HCT116 (cell line): Measurements from ENCODE around the gene DDX1. TPM values are rescaled to one million over a fixed set of nuclear protein-coding genes. Genes with fewer than 3 reads are reported as not detected.

ENCODE experiments used
- ATAC-seq: fragments of 200-7000 bp; cut with Tn5 transposase; 2 replicates; pipeline ENCODE4 v1.9.1; 2020; ENCODE audit warnings: mild to moderate bottlenecking, moderate library complexity
- BruUV-seq: library from RNA; stranded (reverse); fragments of 400-500 nt; replicated peaks from 2 replicates; lab custom pipeline; 2021; lab: Mats Ljungman, UMichigan
- CTCF ChIA-PET: fragments of 300-600 bp; sonication (Branson Sonifier 250); formaldehyde crosslinking; loops from one replicate; lab custom pipeline; 2021; ENCODE audit warnings: antibody characterized with exemption; lab: Charles Lee
- POLR2A ChIA-PET: fragments of 300-600, 350-600 bp; sonication (Branson Sonifier 250); formaldehyde crosslinking; loops from one replicate; lab custom pipeline; 2021; ENCODE audit warnings: antibody characterized with exemption; lab: Charles Lee
- RAD21 ChIA-PET, 2 experiments: fragments of 300-600 bp; sonication (Branson Sonifier 250); formaldehyde crosslinking; loops; one replicate each; lab custom pipeline; 2023; ENCODE audit warnings: low total read pairs in 2 of 2; ENCODE audit not compliant: uncharacterized antibody in 2 of 2, unreplicated experiment in 2 of 2, low non-redundant PET in 1 of 2; lab: Charles Lee
- DNase-seq: peaks from one replicate; pipeline ENCODE4 v3.0.0-alpha.2; 2010; ENCODE audit warnings: low read depth, low spot score
- H2AFZ ChIP-seq: fragments of 200-600 bp; shearing (Covaris generic), sonication (generic); 2 replicates; pipeline ENCODE4 v1.6.1; 2017; ENCODE audit warnings: low read depth, mixed run types, mixed read lengths, antibody characterized with exemption, low read length; ENCODE audit not compliant: poor library complexity, severe bottlenecking
- H3K27ac ChIP-seq: 2 replicates; pipeline ENCODE4 v1.5.1; 2012; ENCODE audit warnings: low read depth, low read length
- H3K27me3 ChIP-seq: fragments of 200-600 bp; sonication (generic); 2 replicates; pipeline ENCODE4 v1.6.1; 2016; ENCODE audit warnings: mixed run types, low read length, mixed read lengths; ENCODE audit not compliant: insufficient read depth
- H3K36me3 ChIP-seq, 2 experiments: fragments of 200-500 bp in 1 of 2; fragments of 200-600 bp in 1 of 2; sonication (Bioruptor generic) in 1 of 2; sonication (generic) in 1 of 2; 2 replicates each; pipeline versions ENCODE4 v1.5.1 to v1.6.1; 2014 to 2016; ENCODE audit warnings: low read length in 2 of 2, inconsistent platforms in 1 of 2, mixed read lengths in 1 of 2, mixed run types in 1 of 2; ENCODE audit not compliant: insufficient read depth in 2 of 2, control insufficient read depth in 1 of 2
- H3K4me1 ChIP-seq, 2 experiments: fragments of 200-600 bp in 1 of 2; sonication (generic) in 1 of 2; 2 replicates each; pipeline versions ENCODE4 v1.5.1 to v1.6.1; 2012 to 2017; ENCODE audit warnings: low read length in 2 of 2, inconsistent platforms in 1 of 2, mild to moderate bottlenecking in 1 of 2, mixed read lengths in 1 of 2, mixed run types in 1 of 2, moderate library complexity in 1 of 2; ENCODE audit not compliant: insufficient read depth in 2 of 2, control insufficient read depth in 1 of 2
- H3K4me2 ChIP-seq: fragments of 200-600 bp; sonication (generic); 2 replicates; pipeline ENCODE4 v1.6.1; 2017; ENCODE audit warnings: mixed run types, low read length, mixed read lengths
- H3K4me3 ChIP-seq, 2 experiments: fragments of 200-600 bp in 1 of 2; sonication (generic) in 1 of 2; replicated peaks in 1 of 2; 2 replicates each; pipeline ENCODE4 v1.5.1; 2011 to 2016; ENCODE audit warnings: low read length in 2 of 2, control low read depth in 1 of 2, low read depth in 1 of 2, mild to moderate bottlenecking in 1 of 2, mixed read lengths in 1 of 2, mixed run types in 1 of 2
- H3K79me2 ChIP-seq: fragments of 200-600 bp; sonication (generic); 2 replicates; pipeline ENCODE4 v1.6.1; 2017; ENCODE audit warnings: mild to moderate bottlenecking, mixed run types, low read length, moderate library complexity, mixed read lengths; ENCODE audit not compliant: insufficient read depth
- H3K9ac ChIP-seq: fragments of 200-600 bp; sonication (generic); 2 replicates; pipeline ENCODE4 v1.6.1; 2016; ENCODE audit warnings: low read length, mixed read lengths
- H3K9me2 ChIP-seq: fragments of 200-600 bp; sonication (generic), shearing (Covaris generic); 2 replicates; pipeline ENCODE4 v1.6.1; 2017; ENCODE audit warnings: mixed run types, mild to moderate bottlenecking, moderate library complexity; ENCODE audit not compliant: insufficient read depth
- H3K9me3 ChIP-seq, 2 experiments: fragments of 200-500 bp in 1 of 2; fragments of 200-600 bp in 1 of 2; sonication (Bioruptor generic) in 1 of 2; sonication (generic) in 1 of 2; 2 replicates each; pipeline ENCODE4 v1.6.1; 2014 to 2017; ENCODE audit warnings: low read length in 2 of 2, mixed read lengths in 2 of 2, inconsistent platforms in 1 of 2, low read depth in 1 of 2, mild to moderate bottlenecking in 1 of 2, mixed run types in 1 of 2, moderate library complexity in 1 of 2; ENCODE audit not compliant: control insufficient read depth in 1 of 2, insufficient read depth in 1 of 2
- H4K20me1 ChIP-seq: fragments of 200-600 bp; sonication (generic), shearing (Covaris generic); 2 replicates; pipeline ENCODE4 v1.6.1; 2017; ENCODE audit warnings: mixed run types, mild to moderate bottlenecking, moderate library complexity; ENCODE audit not compliant: insufficient read depth
- CBX3 ChIP-seq: IDR thresholded peaks from 2 replicates; pipeline ENCODE4 v1.6.1; 2012; ENCODE audit warnings: low read depth
- CTCF ChIP-seq, 3 experiments: fragments of 200-600 bp in 1 of 3; sonication (generic) in 1 of 3; IDR thresholded peaks in 2 of 3; conservative IDR thresholded peaks in 1 of 3; 2 replicates each; pipeline ENCODE4 v1.5.1; 2012 to 2017; ENCODE audit warnings: low read depth in 2 of 3, low read length in 2 of 3, antibody characterized with exemption in 1 of 3, borderline replicate concordance in 1 of 3, control low read depth in 1 of 3, mild to moderate bottlenecking in 1 of 3, mixed read lengths in 1 of 3, mixed run types in 1 of 3, moderate library complexity in 1 of 3; ENCODE audit not compliant: insufficient read depth in 1 of 3
- EGR1 ChIP-seq: IDR thresholded peaks from 2 replicates; pipeline ENCODE4 v1.6.1; 2012; ENCODE audit warnings: low read depth
- ELF1 ChIP-seq: IDR thresholded peaks from 2 replicates; pipeline ENCODE4 v1.6.1; 2012; ENCODE audit warnings: low read depth, borderline replicate concordance
- EZH2phosphoT487 ChIP-seq: fragments of 200-600 bp; IDR thresholded peaks from 2 replicates; pipeline ENCODE4 v1.6.1; 2018; ENCODE audit warnings: antibody characterized with exemption, borderline replicate concordance
- MAX ChIP-seq: IDR thresholded peaks from 2 replicates; pipeline ENCODE4 v1.6.1; 2012
- RAD21 ChIP-seq: IDR thresholded peaks from 2 replicates; pipeline ENCODE4 v1.6.1; 2012; ENCODE audit warnings: low read depth, mild to moderate bottlenecking
- REST ChIP-seq: IDR thresholded peaks from 2 replicates; pipeline ENCODE4 v1.6.1; 2012; ENCODE audit warnings: low read depth
- SIN3A ChIP-seq: IDR thresholded peaks from 2 replicates; pipeline ENCODE4 v1.6.1; 2012; ENCODE audit warnings: low read depth
- TCF7L2 ChIP-seq: IDR thresholded peaks from 2 replicates; pipeline ENCODE4 v1.7.0; 2011; ENCODE audit warnings: borderline replicate concordance, inconsistent platforms; ENCODE audit not compliant: insufficient read depth, insufficient read length; ENCODE audit errors: extremely low read depth
- YY1 ChIP-seq: IDR thresholded peaks from 2 replicates; pipeline ENCODE4 v1.6.1; 2011; ENCODE audit warnings: low read length, low read depth, moderate library complexity, mild to moderate bottlenecking; ENCODE audit not compliant: insufficient replicate concordance; ENCODE audit errors: extremely low read depth
- ZFX ChIP-seq: fragments of 450-650 bp; IDR thresholded peaks from 2 replicates; pipeline ENCODE4 v1.6.1; 2017
- intact Hi-C: fragments of 100-400 bp; cut with micrococcal nuclease; formaldehyde crosslinking; loops from 2 replicates; pipeline ENCODE4 v1.10.0; 2022
- total RNA-seq: library from RNA; stranded (reverse); gene quantifications from one replicate; pipeline ENCODE4 v1.2.1, GENCODE V29; 2021; ENCODE audit not compliant: unreplicated experiment

Gene DDX1
- total RNA-seq, 1 experiment from 2014 or later = 117 TPM

- H3K9ac ChIP-seq = peak overlapping the region; percentile 72
- H3K27me3 ChIP-seq = no peaks in the 10 kb centered on the region
- TF ChIP-seq ELF1 = no peak
- TF ChIP-seq CBX3 = no peak
- TF ChIP-seq EZH2phosphoT487 = no peak
- no peak for TF ChIP-seq SIN3A
- TF ChIP-seq RAD21 = no peak
- no peak for TF ChIP-seq CTCF (IDR thresholded peaks at IDR 0.05 in 2 of 3, conservative IDR thresholded peaks at IDR 0.05 in 1 of 3; ENCODE audit: borderline replicate concordance in 1 of 3, insufficient read depth in 1 of 3, low read depth in 2 of 3, low read length in 2 of 3)
- no peak for TF ChIP-seq EGR1
- no peak for TF ChIP-seq YY1
- TF ChIP-seq ZFX = no peak
- no peak for TF ChIP-seq MAX
- no peak for TF ChIP-seq REST
- TF ChIP-seq TCF7L2 = no peak
- DNase-seq = no peak
- peak overlapping the region; percentile 32 for H3K27ac ChIP-seq
- H3K9me2 ChIP-seq = no peaks in the 10 kb centered on the region
- H3K79me2 ChIP-seq = peaks cover 34% of the 10 kb centered on the region
- H3K4me1 ChIP-seq = peaks cover 2 to 13% of the 10 kb centered on the region in 2 experiments; a peak in 2 of 4 replicates
- H3K4me3 ChIP-seq = peak overlapping the region; percentile 75 to 79
- no peaks in the 10 kb centered on the region for H3K36me3 ChIP-seq
- H4K20me1 ChIP-seq = no peaks in the 10 kb centered on the region
- POLR2A ChIA-PET = no interaction called here
- CTCF ChIA-PET = interaction anchor here (1.0 to 2.1 kb wide), 3 partner anchors 14 to 17 kb away, joined by 3 to 13 read pairs (median 12); no protein-coding TSS in a partner anchor
- peak overlapping the region; percentile 87 for H3K4me2 ChIP-seq
- H3K9me3 ChIP-seq = no peaks in the 10 kb centered on the region
- H2AFZ ChIP-seq = no peak overlapping the region
- peak; percentile 69 for ATAC-seq
- intact Hi-C loops = loop anchor here (2.0 kb wide), 1 partner anchor 30 kb away; the partner anchor contains the start of gene DDX1
- RAD21 ChIA-PET = interaction anchor here in 1 of 2 experiments (1.2 kb wide), 1 partner anchor 17 kb away, joined by 3 read pairs; no protein-coding TSS in a partner anchor
- TSS peak; percentile 72 for BruUV-seq
Observed at GRCh38 chr2:15560140-15560987, 31.3 kb upstream of the DDX1 start.
